ENCODE results near the gene APBA1. TPM values are rescaled to one million over a fixed set of nuclear protein-coding genes. Genes with fewer than 3 reads are reported as not detected.

Gene APBA1
- polyA plus RNA-seq, 1 donor (not counting 4 experiments of a cell fraction or from before 2014, with no cell fraction given) = 0.66 TPM

- Histone ChIP-seq H2AFZ (ENCODE audit: control insufficient read depth, low read length) (no peak overlapping the region), H3K36me3 (ENCODE audit: control insufficient read depth in 2 of 2, extremely low read depth in 1 of 2, insufficient read depth in 2 of 2, low read length in 2 of 2) (no peaks in the 10 kb centered on the region), H3K27me3 (ENCODE audit: control insufficient read depth, extremely low read depth, insufficient read depth, low read length) (no peaks in the 10 kb centered on the region), H3K4me1 (ENCODE audit: control insufficient read depth, extremely low read depth, insufficient read depth, low read length) (no peaks in the 10 kb centered on the region), H3K79me2 (ENCODE audit: control insufficient read depth, insufficient read depth, low read length) (no peaks in the 10 kb centered on the region), H3K9me1 (ENCODE audit: control insufficient read depth, extremely low read depth, insufficient read depth, low read length) (no peaks in the 10 kb centered on the region), H3K4me2 (ENCODE audit: control insufficient read depth, extremely low read depth, insufficient read depth, low read depth, low read length) (no peak overlapping the region), H3K9me3 (ENCODE audit: control insufficient read depth, low read depth, low read length) (no peaks in the 10 kb centered on the region), H3K27ac (ENCODE audit: control insufficient read depth, insufficient read depth, low read length) (no peak overlapping the region), H4K20me1 (ENCODE audit: control insufficient read depth, extremely low read depth, insufficient read depth, low read length) (no peaks in the 10 kb centered on the region), H3K9ac (ENCODE audit: control insufficient read depth, extremely low read depth, insufficient read depth, low read length) (no peak overlapping the region), H3K4me3 (ENCODE audit: control insufficient read depth in 2 of 3, extremely low read depth in 1 of 3, insufficient read depth in 2 of 3, low read depth in 1 of 3, low read length in 3 of 3) (no peak overlapping the region)
- no peak for FAIRE-seq
- dilution Hi-C loops (cut with MboI; ENCODE audit: extremely low pct_ligation_motif_present, low sequenced_read_pairs) = no loop called here
- DNase-seq (ENCODE audit: low read depth, low spot score) = no peak
- TF ChIP-seq CTCF (optimal IDR thresholded peaks at IDR 0.05 in 1 of 3, IDR thresholded peaks at IDR 0.05 in 1 of 3, conservative IDR thresholded peaks at IDR 0.05 in 1 of 3; ENCODE audit: extremely low read depth in 1 of 3, insufficient read depth in 2 of 3, low read length in 3 of 3) (no peak), EZH2 (IDR thresholded peaks at IDR 0.05; ENCODE audit: low read length) (no peak)
Observed at GRCh38 chr9:69604568-69605219, 67.5 kb downstream of the APBA1 start.

- Histone ChIP-seq H3K36me3 (ENCODE audit: control insufficient read depth in 2 of 2, extremely low read depth in 1 of 2, insufficient read depth in 2 of 2, low read length in 2 of 2) (no peaks in the 10 kb centered on the region), H3K4me2 (ENCODE audit: control insufficient read depth, extremely low read depth, insufficient read depth, low read depth, low read length) (no peak overlapping the region), H3K4me3 (ENCODE audit: control insufficient read depth in 2 of 3, extremely low read depth in 1 of 3, insufficient read depth in 2 of 3, low read depth in 1 of 3, low read length in 3 of 3) (no peak overlapping the region), H3K4me1 (ENCODE audit: control insufficient read depth, extremely low read depth, insufficient read depth, low read length) (no peaks in the 10 kb centered on the region), H3K9me1 (ENCODE audit: control insufficient read depth, extremely low read depth, insufficient read depth, low read length) (no peaks in the 10 kb centered on the region), H3K27ac (ENCODE audit: control insufficient read depth, insufficient read depth, low read length) (no peak overlapping the region), H4K20me1 (ENCODE audit: control insufficient read depth, extremely low read depth, insufficient read depth, low read length) (no peaks in the 10 kb centered on the region), H3K9ac (ENCODE audit: control insufficient read depth, extremely low read depth, insufficient read depth, low read length) (no peak overlapping the region), H3K79me2 (ENCODE audit: control insufficient read depth, insufficient read depth, low read length) (no peaks in the 10 kb centered on the region), H3K9me3 (ENCODE audit: control insufficient read depth, low read depth, low read length) (no peaks in the 10 kb centered on the region), H2AFZ (ENCODE audit: control insufficient read depth, low read length) (no peak overlapping the region), H3K27me3 (ENCODE audit: control insufficient read depth, extremely low read depth, insufficient read depth, low read length) (no peaks in the 10 kb centered on the region)
- no peak for DNase-seq (ENCODE audit: low read depth, low spot score)
- TF ChIP-seq EZH2 (IDR thresholded peaks at IDR 0.05; ENCODE audit: low read length) (no peak), CTCF (optimal IDR thresholded peaks at IDR 0.05 in 1 of 3, IDR thresholded peaks at IDR 0.05 in 1 of 3, conservative IDR thresholded peaks at IDR 0.05 in 1 of 3; ENCODE audit: extremely low read depth in 1 of 3, insufficient read depth in 2 of 3, low read length in 3 of 3) (no peak)
- dilution Hi-C loops (cut with MboI; ENCODE audit: extremely low pct_ligation_motif_present, low sequenced_read_pairs) = no loop called here
- no peak for FAIRE-seq
Observed at GRCh38 chr9:69603656-69604055, 68.5 kb downstream of the APBA1 start.

Measured in keratinocyte (primary cell).